Measurements from ENCODE around the gene PSMB11. TPM values are rescaled to one million over a fixed set of nuclear protein-coding genes. Genes with fewer than 3 reads are reported as not detected.

Gene PSMB11
- total RNA-seq, 1 donor: not detected

- H3K79me2 ChIP-seq (ENCODE audit: insufficient read depth, low read length): peaks cover 81% of the 10 kb centered on the region
- H3K4me1 ChIP-seq (ENCODE audit: insufficient read depth, low read length): peaks cover 35% of the 10 kb centered on the region
- no peaks in the 10 kb centered on the region for H3K27me3 ChIP-seq (ENCODE audit: insufficient read depth, low read length)
- H2AFZ ChIP-seq (ENCODE audit: low read length): no peak overlapping the region
- H3K4me3 ChIP-seq (ENCODE audit: insufficient read depth, low read length): no peak overlapping the region
- H3K36me3 ChIP-seq (ENCODE audit: insufficient read depth, low read length): peaks cover 71% of the 10 kb centered on the region
- H3K9me3 ChIP-seq (ENCODE audit: low read depth, low read length): no peaks in the 10 kb centered on the region
- no peak overlapping the region for H3K27ac ChIP-seq (ENCODE audit: low read depth, low read length)
- DNase-seq (ENCODE audit: insufficient read length, low spot score, missing footprints): peak; percentile 21
- TF ChIP-seq CTCF (IDR thresholded peaks at IDR 0.05; ENCODE audit: extremely low read depth, low read depth, low read length): no peak
- H4K20me1 ChIP-seq (ENCODE audit: insufficient read depth, low read length): peaks cover 41% of the 10 kb centered on the region
- peak overlapping the region; percentile 37 for H3K4me2 ChIP-seq (ENCODE audit: insufficient read depth, low read length)
These were observed 27.4 kb downstream of the PSMB11 start for GRCh38 chr14:23069413-23069806.

GRCh38 chr14:23070262-23071129, 28.5 kb downstream of the PSMB11 start:
- peak overlapping the region; percentile 86 for H3K4me3 ChIP-seq (ENCODE audit: insufficient read depth, low read length)
- peaks cover 35% of the 10 kb centered on the region for H3K4me1 ChIP-seq (ENCODE audit: insufficient read depth, low read length)
- H3K27me3 ChIP-seq (ENCODE audit: insufficient read depth, low read length): no peaks in the 10 kb centered on the region
- H2AFZ ChIP-seq (ENCODE audit: low read length): no peak overlapping the region
- peaks cover 84% of the 10 kb centered on the region for H3K79me2 ChIP-seq (ENCODE audit: insufficient read depth, low read length)
- peak overlapping the region; percentile 78 for H3K27ac ChIP-seq (ENCODE audit: low read depth, low read length)
- peak overlapping the region; percentile 98 for H3K4me2 ChIP-seq (ENCODE audit: insufficient read depth, low read length)
- no peak for TF ChIP-seq CTCF (IDR thresholded peaks at IDR 0.05; ENCODE audit: extremely low read depth, low read depth, low read length)
- H3K36me3 ChIP-seq (ENCODE audit: insufficient read depth, low read length): peaks cover 73% of the 10 kb centered on the region
- DNase-seq (ENCODE audit: insufficient read length, low spot score, missing footprints): peak; percentile 65
- H3K9me3 ChIP-seq (ENCODE audit: low read depth, low read length): no peaks in the 10 kb centered on the region
- H4K20me1 ChIP-seq (ENCODE audit: insufficient read depth, low read length): peaks cover 41% of the 10 kb centered on the region

GRCh38 chr14:23071244-23071920, 29.4 kb downstream of the PSMB11 start:
- Histone ChIP-seq H3K36me3 (ENCODE audit: insufficient read depth, low read length) (peaks cover 73% of the 10 kb centered on the region), H3K79me2 (ENCODE audit: insufficient read depth, low read length) (peaks cover 84% of the 10 kb centered on the region), H3K9me3 (ENCODE audit: low read depth, low read length) (no peaks in the 10 kb centered on the region), H3K4me3 (ENCODE audit: insufficient read depth, low read length) (peak overlapping the region; percentile 86), H3K27ac (ENCODE audit: low read depth, low read length) (peak overlapping the region; percentile 78), H3K4me1 (ENCODE audit: insufficient read depth, low read length) (peaks cover 35% of the 10 kb centered on the region), H3K27me3 (ENCODE audit: insufficient read depth, low read length) (no peaks in the 10 kb centered on the region), H4K20me1 (ENCODE audit: insufficient read depth, low read length) (peaks cover 34% of the 10 kb centered on the region), H2AFZ (ENCODE audit: low read length) (peak overlapping the region; percentile 75), H3K4me2 (ENCODE audit: insufficient read depth, low read length) (peak overlapping the region; percentile 98)
- TF ChIP-seq CTCF (IDR thresholded peaks at IDR 0.05; ENCODE audit: extremely low read depth, low read depth, low read length): no peak
- peak; percentile 96 for DNase-seq (ENCODE audit: insufficient read length, low spot score, missing footprints)
